Right lobe of liver (tissue), 4 donors: ENCODE data around the gene ZFAND3.

Experiments used
- POLR2A ChIP-seq: fragments of 450-650 bp; IDR thresholded peaks from one replicate; pipeline ENCODE4 v1.6.1; 2017; ENCODE audit warnings: antibody characterized with exemption, mild to moderate bottlenecking
- TF ChIP-seq, protein P1 (sequence below), 4 donors: fragments of 200-600 bp in 3 of 4; fragments of 450-650 bp in 1 of 4; IDR thresholded peaks; one replicate each; pipeline versions ENCODE4 v1.5.1 to v1.8.0; 2016 to 2022; ENCODE audit warnings: antibody characterized with exemption in 4 of 4, mild to moderate bottlenecking in 2 of 4
- donor health status: DM: no; HTN: no; CAD: no.
- donor health status: DM: no; HTN: no; CAD: no.
- donor health status: DM: no; HTN: yes; CAD: no.

DNA sequence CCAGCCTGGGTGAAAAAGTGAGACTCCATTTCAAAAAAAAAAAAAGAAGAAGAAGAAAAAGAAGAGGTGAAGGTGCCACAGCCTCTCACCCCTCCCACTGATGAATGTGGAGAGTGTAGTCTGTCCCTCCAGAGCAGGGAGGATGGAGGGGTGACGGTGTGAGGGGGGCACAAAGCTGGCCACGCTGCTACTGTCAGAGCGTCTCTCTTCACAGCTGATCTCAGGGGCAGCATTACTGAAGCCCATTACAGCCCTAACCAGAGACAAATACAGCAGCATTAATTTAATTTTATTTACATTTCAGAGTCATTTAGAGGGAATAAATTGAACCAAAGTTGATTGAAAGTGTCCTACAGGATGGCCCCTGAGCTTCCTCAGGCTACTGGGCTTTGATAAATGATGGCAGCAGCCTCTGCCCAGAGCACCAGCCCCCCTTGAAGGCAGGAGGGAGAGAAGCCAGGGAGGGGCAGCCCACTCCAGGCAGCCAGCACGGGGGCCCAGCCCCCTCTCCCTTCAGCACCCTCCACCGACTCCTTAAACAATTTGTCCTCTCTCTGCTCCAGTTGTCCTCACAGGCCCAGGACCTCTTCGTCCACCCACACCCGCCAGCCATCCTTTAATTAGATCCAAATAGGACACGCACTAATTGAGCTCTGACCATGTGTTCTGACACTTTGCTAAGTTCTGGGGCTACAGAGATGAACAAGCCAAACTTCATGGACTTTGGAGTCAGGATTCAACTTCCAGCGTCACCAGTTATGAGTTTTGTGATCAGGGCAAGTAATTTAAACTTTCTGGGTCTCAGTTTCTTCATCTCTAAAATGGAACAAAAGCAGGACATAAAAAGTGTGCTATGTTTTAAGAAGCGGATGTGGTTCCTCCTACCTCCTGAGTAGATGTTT, 18.6 kb upstream of the ZFAND3 start:
- TF ChIP-seq, protein P1, sequence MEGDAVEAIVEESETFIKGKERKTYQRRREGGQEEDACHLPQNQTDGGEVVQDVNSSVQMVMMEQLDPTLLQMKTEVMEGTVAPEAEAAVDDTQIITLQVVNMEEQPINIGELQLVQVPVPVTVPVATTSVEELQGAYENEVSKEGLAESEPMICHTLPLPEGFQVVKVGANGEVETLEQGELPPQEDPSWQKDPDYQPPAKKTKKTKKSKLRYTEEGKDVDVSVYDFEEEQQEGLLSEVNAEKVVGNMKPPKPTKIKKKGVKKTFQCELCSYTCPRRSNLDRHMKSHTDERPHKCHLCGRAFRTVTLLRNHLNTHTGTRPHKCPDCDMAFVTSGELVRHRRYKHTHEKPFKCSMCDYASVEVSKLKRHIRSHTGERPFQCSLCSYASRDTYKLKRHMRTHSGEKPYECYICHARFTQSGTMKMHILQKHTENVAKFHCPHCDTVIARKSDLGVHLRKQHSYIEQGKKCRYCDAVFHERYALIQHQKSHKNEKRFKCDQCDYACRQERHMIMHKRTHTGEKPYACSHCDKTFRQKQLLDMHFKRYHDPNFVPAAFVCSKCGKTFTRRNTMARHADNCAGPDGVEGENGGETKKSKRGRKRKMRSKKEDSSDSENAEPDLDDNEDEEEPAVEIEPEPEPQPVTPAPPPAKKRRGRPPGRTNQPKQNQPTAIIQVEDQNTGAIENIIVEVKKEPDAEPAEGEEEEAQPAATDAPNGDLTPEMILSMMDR (IDR thresholded peaks at IDR 0.05) = no peak
- no peak for TF ChIP-seq POLR2A
